HFF-Myc (cell line): Measurements from ENCODE around the gene IFITM10.
"Not testable (repeated sequence)": the region's sequence is repeated elsewhere in the genome, so short reads cannot be mapped to it uniquely, and the experiment has no call there.

Experiments used
- DNase-seq: peaks from one replicate; pipeline ENCODE4 v3.0.0-alpha.2; 2011; ENCODE audit warnings: low read depth; ENCODE audit errors: extremely low read depth
- H3K4me3 ChIP-seq: replicated peaks from 2 replicates; pipeline ENCODE4 v1.5.1; 2011; ENCODE audit warnings: low read depth, mild to moderate bottlenecking, control low read depth, low read length
- TF ChIP-seq, protein P1 (sequence below): IDR thresholded peaks from 2 replicates; pipeline ENCODE4 v1.5.1; 2012; ENCODE audit warnings: mild to moderate bottlenecking, low read depth, low read length, control low read depth; ENCODE audit errors: missing control alignments

Gene IFITM10

DNA sequence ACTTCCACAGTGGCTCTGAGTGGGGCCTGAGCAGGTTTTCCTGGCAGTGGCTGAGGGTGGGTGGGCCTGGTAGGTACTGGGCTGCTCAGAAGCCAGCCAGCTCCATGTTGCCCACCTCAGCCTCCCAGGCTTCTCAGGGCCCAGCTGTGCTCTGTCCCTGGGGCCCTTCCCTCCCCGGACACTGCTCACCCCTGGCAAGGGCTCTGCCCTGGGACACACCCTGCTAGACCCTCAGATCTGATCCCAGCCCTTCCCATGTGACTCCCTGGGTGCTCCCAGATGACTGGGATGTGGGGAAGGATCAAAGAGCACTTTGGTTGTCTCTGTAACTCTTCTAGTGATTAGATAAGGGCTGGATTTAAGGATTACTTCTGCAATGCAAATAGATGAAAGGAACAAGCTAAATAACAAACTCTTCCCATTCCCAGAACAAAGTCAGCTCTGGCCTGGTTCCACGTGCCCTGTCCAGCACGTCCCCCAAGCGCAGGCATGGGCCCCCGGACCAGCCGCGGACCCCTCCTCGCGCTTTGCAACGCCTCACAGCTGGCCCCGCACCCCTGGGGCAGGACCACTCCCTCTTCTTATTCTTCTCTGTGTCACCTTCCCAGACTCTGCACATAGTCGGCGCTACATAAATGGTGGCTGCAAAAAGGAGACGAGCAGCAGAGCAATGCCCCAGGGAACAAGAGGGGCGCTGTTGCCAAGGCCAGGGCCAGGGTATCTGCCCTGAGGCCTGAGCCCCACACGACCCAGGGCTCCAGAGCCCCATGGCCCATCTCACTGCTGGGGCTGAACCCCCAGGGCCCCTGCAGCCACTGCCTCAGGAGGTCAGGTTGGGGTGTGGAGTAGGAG, 59.1 kb downstream of the IFITM10 start:
- TF ChIP-seq, protein P1, sequence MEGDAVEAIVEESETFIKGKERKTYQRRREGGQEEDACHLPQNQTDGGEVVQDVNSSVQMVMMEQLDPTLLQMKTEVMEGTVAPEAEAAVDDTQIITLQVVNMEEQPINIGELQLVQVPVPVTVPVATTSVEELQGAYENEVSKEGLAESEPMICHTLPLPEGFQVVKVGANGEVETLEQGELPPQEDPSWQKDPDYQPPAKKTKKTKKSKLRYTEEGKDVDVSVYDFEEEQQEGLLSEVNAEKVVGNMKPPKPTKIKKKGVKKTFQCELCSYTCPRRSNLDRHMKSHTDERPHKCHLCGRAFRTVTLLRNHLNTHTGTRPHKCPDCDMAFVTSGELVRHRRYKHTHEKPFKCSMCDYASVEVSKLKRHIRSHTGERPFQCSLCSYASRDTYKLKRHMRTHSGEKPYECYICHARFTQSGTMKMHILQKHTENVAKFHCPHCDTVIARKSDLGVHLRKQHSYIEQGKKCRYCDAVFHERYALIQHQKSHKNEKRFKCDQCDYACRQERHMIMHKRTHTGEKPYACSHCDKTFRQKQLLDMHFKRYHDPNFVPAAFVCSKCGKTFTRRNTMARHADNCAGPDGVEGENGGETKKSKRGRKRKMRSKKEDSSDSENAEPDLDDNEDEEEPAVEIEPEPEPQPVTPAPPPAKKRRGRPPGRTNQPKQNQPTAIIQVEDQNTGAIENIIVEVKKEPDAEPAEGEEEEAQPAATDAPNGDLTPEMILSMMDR: no peak
- no peak overlapping the region for H3K4me3 ChIP-seq

DNA sequence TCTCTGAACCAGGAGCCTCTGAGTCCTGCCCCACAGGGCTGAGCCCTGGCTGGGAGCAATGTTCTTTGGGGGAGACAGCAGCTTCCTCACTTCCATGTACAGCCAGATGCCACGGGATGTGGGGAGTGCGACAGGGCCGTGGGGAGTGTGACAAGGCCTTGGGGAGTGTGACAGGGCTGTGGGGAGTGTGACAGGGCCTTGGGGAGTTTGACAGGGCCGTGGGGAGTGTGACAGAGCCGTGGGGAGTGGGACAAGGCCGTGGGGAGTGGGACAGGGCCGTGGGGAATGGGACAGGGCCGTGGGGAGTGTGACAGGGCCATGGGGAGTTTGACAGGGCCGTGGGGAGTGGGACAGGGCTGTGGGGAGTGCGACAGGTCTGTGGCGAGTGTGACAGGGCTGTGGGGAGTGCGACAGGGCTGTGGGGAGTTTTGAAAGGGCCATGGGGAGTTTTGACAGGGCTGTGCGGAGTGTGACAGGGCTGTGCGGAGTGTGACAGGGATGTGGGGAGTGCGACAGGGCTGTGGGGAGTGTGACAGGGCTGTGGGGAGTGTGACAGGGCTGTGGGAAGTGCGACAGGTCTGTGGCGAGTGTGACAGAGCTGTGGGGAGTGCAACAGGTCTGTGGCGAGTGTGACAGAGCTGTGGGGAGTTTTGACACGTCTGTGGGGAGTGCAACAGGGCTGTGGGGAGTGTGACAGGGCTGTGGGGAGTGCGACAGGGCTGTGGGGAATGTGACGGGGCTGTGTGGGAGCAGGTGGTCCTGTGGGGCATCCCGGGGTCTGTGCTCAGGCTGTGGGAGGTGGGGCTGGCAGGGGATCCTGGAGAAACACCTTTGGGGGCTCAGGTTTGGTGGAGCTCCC, 60.0 kb downstream of the IFITM10 start:
- TF ChIP-seq, protein P1: no peak
- DNase-seq: no peak
- H3K4me3 ChIP-seq: no peak overlapping the region

More for the DNA sequence above, 59.1 kb downstream of the IFITM10 start:
- no peak for DNase-seq

DNA sequence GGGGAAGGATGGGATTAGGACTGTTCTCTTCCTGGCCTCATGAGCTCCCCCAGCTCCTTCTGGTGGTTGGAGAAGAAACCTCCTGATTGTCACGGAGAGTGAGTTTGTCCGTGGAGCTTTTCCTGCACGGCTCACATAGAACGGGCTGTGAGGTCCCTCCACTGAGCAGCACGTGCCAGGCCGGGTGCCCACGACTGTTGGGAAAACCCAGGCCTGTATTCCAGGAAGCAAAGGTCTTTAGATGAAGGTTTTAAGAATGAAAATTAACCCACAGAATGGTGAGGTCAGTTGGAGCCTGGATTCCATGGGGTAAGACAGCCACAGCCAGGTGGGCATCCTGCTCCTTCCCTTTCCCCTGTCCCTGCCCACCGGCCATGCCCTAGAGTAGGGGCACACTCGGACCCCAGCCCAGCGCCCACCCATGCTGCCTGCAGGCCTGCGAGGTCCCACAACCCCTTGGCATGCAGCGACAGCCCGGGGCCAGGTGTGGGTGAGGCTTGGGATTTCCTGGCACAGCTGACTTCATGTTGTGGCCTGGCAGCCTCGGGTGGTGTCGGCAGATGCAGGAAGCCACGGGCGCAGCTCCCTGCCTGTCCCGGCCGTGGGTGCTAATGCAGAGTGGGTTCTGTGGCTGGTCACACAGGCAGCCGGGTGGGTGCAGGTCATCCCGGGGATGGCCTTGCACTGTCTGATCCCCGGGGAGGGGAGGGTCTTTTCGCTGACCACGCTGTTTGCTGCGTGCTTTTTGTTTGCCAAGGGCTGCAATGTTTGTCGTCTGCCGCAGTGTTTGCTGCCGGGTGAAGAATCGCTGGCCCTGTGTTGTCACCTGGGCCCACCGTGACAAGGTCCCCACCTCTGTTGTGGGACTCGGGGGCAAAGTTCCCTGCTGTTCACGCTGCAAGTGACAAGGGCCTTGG, 60.9 kb downstream of the IFITM10 start:
- DNase-seq, H3K4me3 ChIP-seq: not testable (repeated sequence)

DNA sequence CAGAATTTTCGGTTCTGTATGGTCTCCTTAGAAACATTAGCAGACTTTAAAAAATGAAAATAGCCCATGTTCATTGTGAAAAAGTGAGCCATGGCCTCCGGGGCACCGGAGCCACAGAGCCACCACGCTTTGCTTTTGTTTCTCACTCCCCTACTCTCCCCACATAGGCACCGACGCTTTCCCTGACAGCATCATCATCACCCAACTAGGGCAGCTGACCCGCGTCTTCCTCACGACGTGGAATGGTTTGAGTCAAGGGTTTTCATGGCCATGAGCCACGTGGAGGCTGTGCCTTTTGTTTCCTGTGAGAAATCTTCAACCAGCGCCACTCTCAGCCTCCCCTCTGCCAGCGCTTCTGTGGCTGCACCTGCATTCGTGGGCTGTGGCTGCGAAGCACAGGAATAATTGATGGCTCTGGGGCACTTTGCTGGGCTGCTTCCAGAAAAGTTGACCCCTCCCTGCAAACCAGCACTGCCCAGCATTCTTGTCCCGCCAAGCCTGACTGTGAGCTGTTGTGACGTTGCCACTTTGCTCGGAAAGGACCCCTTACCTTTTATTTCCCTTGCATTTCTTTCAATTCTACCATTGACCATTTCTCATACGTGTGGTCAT, 62.0 kb downstream of the IFITM10 start:
- DNase-seq: not testable (repeated sequence)

DNA sequence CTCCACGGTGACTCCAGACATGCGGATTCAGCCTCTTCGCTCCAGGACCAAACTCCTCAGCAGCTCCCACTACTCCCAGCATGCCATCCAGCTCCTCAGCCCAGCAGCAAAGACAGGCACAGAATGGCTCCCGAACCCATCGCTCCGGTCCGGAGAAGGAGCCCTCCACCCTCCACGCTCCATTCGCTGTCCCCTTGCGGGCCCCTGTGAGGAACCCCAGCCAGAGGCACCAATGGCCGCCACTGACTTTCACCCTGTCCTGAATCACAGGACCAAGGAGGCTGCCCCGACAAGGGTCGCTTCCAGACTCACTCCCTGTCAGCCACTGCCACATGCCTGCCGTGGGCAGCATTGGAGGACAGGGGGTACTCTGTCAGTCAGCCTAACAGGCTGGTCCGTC, 64.2 kb downstream of the IFITM10 start:
- not testable (repeated sequence) for H3K4me3 ChIP-seq, DNase-seq

More for the DNA sequence above, 62.0 kb downstream of the IFITM10 start:
- not testable (repeated sequence) for H3K4me3 ChIP-seq

DNA sequence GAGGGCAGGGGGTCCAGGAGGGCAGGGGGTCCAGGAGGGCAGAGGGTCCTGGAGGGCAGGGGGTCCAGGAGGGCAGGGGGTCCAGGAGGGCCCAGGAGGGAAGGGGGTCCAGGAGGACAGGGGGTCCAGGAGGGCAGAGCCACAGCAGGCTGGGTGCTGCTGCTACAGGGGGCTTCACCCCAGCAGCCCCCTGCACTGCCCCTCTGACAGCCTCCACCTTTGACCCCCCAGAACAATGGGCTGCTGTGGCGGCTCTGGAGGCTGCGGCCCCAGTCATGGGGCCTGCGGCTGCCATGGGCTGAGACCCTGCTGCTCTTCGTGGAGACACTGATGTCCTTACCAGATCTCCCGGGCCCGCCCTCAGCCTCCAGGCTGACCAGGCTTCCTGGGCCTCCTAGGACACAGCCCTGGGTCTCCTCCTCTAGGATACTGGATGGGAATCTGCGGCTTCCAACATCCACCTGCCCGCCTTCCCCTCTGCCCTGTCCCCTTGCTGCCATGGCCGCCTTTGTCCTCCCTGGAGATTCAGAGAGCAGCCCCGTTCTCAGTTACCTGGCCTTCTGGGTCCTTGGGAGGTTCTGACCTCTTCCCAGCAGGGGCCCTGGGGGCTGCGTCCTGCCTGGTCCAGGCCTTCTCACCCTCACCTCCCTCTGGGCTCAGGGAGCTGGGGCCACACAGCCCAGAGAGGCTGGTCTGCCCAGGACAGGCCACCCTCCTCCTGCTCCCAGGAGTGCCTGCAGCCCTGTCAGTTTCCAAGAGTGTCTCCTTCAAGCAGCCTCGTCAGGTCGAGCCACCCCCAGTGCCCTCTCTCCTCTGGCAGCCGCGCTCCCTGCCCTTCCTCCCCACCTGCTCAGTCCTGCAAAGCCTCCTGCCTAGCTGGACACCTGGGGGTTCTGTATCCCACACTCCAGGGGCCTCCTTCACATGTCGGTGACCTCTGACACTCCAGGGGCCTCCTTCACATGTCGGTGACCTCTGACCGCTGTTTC, 65.2 kb downstream of the IFITM10 start:
- H3K4me3 ChIP-seq, DNase-seq: not testable (repeated sequence)

DNA sequence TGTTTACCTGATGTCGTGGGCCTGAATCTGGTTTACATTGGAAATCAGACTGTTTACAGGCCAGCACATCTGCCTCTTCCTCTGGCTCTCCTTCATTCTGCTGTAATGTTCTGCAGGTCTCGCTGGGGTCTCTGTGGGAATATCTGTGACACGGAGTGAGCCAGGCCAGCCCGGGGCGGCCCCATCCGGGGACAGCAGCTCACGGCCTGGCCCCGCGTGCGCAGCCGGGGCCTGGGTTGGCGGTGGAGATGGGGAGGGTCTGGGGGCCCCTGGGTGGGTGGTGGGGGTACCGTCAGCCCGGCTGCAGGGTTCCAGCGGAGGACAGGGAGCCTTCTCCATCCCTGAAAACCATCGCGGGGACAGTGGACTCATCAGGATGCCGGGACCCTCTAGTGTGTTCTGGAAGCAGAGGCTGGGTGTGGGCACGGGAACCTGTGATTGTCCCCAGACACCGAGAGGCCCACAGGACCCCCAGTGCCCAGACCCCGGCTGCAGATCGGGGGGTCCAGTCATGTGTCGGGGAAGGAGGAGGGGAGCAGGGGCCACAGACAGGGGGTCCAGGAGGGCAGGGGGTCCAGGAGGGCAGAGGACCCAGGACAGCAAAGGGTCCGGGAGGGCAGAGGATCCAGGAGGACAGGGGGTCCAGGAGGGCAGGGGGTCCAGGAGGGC, 66.4 kb downstream of the IFITM10 start:
- not testable (repeated sequence) for H3K4me3 ChIP-seq, DNase-seq

DNA sequence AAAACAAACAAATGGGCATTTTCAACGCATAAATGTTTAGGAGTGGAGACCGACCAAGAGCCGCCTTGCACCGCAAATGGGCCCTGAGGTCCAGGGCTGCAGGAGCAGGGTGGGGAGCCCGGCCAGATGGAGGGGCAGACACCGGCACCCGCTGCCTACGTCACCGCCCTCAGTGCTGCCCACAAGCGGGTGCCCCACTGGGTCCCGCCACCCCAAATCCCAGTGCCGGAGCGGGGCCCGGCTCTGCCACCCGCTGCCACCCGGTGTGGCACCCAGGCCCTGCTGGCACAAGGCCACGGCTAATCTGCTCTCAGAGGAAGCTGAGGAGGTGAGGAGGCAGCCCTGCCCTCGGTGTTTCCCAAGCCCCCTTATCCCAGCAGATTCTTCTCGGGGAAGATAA, 67.2 kb downstream of the IFITM10 start:
- not testable (repeated sequence) for H3K4me3 ChIP-seq, DNase-seq
